Endothelial cell of umbilical vein (primary cell): ENCODE results near the gene SYNM.

Experiments
- EZH2 ChIP-seq: IDR thresholded peaks from 2 replicates; pipeline ENCODE4 v1.6.1; 2012; ENCODE audit warnings: borderline replicate concordance, low read depth, mild to moderate bottlenecking, moderate library complexity, low read length, inconsistent platforms; ENCODE audit not compliant: severe bottlenecking
- POLR2A ChIP-seq: IDR thresholded peaks from 2 replicates; pipeline ENCODE4 v1.6.1; 2012; ENCODE audit warnings: low read depth, mild to moderate bottlenecking, control low read depth, low read length
- TF ChIP-seq, protein P1 (sequence below), 2 donors: IDR thresholded peaks; 1 replicate in 1 of 2; 2 replicates in 1 of 2; pipeline ENCODE4 v1.5.1; 2011; ENCODE audit warnings: low read length in 2 of 2, mild to moderate bottlenecking in 2 of 2, moderate library complexity in 2 of 2, control low read depth in 1 of 2, inconsistent platforms in 1 of 2, low read depth in 1 of 2; ENCODE audit not compliant: insufficient read depth in 1 of 2; ENCODE audit errors: extremely low read depth in 1 of 2

DNA sequence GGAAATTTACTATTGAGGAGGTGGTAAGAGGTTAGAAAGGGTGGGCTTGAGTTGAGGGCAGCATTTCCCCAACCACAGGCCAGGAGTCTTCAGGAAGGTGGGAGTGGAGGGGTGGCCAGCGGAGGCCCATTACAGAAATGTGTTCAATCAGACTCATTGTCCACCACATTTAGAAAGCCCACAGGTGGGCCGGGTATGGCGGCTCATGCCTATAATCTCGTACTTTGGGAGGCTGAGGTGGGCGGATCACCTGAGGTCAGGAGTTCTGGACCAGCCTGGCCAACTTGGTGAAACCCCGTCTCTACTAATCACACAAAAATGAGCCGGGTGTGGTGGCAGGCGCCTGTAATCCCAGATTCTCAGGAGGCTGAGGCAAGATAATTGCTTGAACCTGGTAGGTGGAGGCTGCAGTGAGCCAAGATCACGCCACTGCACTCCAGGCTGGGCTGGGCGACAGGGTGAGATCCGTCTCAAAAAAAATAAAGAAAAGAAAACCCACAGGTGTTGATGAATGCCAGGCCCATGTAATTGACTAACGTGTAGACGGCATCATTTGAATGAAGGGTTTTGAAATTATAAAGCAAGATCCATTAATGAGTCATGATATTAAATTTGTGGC is 12.2 kb upstream of the SYNM start:
- TF ChIP-seq, protein P1, sequence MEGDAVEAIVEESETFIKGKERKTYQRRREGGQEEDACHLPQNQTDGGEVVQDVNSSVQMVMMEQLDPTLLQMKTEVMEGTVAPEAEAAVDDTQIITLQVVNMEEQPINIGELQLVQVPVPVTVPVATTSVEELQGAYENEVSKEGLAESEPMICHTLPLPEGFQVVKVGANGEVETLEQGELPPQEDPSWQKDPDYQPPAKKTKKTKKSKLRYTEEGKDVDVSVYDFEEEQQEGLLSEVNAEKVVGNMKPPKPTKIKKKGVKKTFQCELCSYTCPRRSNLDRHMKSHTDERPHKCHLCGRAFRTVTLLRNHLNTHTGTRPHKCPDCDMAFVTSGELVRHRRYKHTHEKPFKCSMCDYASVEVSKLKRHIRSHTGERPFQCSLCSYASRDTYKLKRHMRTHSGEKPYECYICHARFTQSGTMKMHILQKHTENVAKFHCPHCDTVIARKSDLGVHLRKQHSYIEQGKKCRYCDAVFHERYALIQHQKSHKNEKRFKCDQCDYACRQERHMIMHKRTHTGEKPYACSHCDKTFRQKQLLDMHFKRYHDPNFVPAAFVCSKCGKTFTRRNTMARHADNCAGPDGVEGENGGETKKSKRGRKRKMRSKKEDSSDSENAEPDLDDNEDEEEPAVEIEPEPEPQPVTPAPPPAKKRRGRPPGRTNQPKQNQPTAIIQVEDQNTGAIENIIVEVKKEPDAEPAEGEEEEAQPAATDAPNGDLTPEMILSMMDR (IDR thresholded peaks at IDR 0.05; ENCODE audit: extremely low read depth in 1 of 2, insufficient read depth in 1 of 2, low read depth in 1 of 2, low read length in 2 of 2), result no peak
- TF ChIP-seq POLR2A (no peak), EZH2 (no peak)
